Muscle of leg (tissue), 11 donors: ENCODE data around the gene LYST. TPM values are rescaled to one million over a fixed set of nuclear protein-coding genes. Genes with fewer than 3 reads are reported as not detected.

Source experiments
- DNase-seq: peaks from one replicate; pipeline ENCODE4 v3.0.0; 2013
- H3K27ac ChIP-seq: one replicate; pipeline ENCODE4 v1.5.1; 2013; ENCODE audit warnings: mild to moderate bottlenecking, low read length, control low read depth
- H3K27me3 ChIP-seq: one replicate; pipeline ENCODE4 v1.6.1; 2013; ENCODE audit warnings: low read length; ENCODE audit not compliant: control insufficient read depth, insufficient read depth
- H3K36me3 ChIP-seq: one replicate; pipeline ENCODE4 v1.6.1; 2013; ENCODE audit warnings: low read length; ENCODE audit not compliant: control insufficient read depth, insufficient read depth
- H3K4me1 ChIP-seq: one replicate; pipeline ENCODE4 v1.6.1; 2013; ENCODE audit warnings: low read length; ENCODE audit not compliant: control insufficient read depth, insufficient read depth
- H3K4me3 ChIP-seq: one replicate; pipeline ENCODE4 v1.5.1; 2013; ENCODE audit warnings: low read length, control low read depth
- H3K9me3 ChIP-seq: replicated peaks from 2 replicates; pipeline ENCODE4 v1.6.1; 2013; ENCODE audit warnings: low read depth, low read length; ENCODE audit not compliant: control insufficient read depth
- WGBS: methylation state at CpG from one replicate; pipeline ENCODE4 v1.1.5; 2013; ENCODE audit warnings: missing lambda C conversion rate; ENCODE audit not compliant: insufficient coverage; 5-methylcytosine and 5-hydroxymethylcytosine counted together
- polyA plus RNA-seq, 8 donors: library from polyadenylated mRNA; unstranded; fragments of 120-200 nt; gene quantifications; one replicate each; pipeline versions ENCODE4 v1.2.1 to v1.2.3, GENCODE V29; 2013; ENCODE audit warnings: inconsistent platforms in 1 of 8, low replicate concordance in 1 of 8; ENCODE audit not compliant: insufficient read length in 8 of 8, insufficient read depth in 1 of 8
- total RNA-seq: library from RNA; stranded (reverse); fragments of 120-200 nt; gene quantifications from one replicate; pipeline ENCODE4 v1.2.4, GENCODE V29; 2013

The LYST gene
- total and polyA plus RNA-seq, 9 donors = 4.2 to 10.2 (median 5.5) TPM

- Histone ChIP-seq H3K36me3 (peaks cover 4% of the 10 kb centered on the region), H3K27ac (no peak overlapping the region), H3K4me1 (no peaks in the 10 kb centered on the region), H3K27me3 (no peaks in the 10 kb centered on the region), H3K9me3 (peaks cover 3% of the 10 kb centered on the region), H3K4me3 (no peak overlapping the region)
- DNase-seq = no peak
- WGBS = 99% methylated on average over 8 of the region's 10 CpGs
Observed at GRCh38 chr1:235675152-235675890, 191.4 kb downstream of the LYST start.

- Histone ChIP-seq H3K36me3 (peaks cover 4% of the 10 kb centered on the region), H3K27me3 (no peaks in the 10 kb centered on the region), H3K27ac (no peak overlapping the region), H3K9me3 (peaks cover 12% of the 10 kb centered on the region), H3K4me1 (no peaks in the 10 kb centered on the region), H3K4me3 (no peak overlapping the region)
- 56% methylated on average over 3 of the region's 7 CpGs for WGBS
- DNase-seq = no peak
Observed at GRCh38 chr1:235673981-235674380, 192.7 kb downstream of the LYST start.

GRCh38 chr1:235671992-235672391, 194.7 kb downstream of the LYST start:
- Histone ChIP-seq H3K27me3 (no peaks in the 10 kb centered on the region), H3K9me3 (peaks cover 12% of the 10 kb centered on the region), H3K27ac (no peak overlapping the region), H3K36me3 (peaks cover 4% of the 10 kb centered on the region), H3K4me1 (no peaks in the 10 kb centered on the region), H3K4me3 (no peak overlapping the region)
- WGBS = 88% methylated on average over 1 of the region's 1 CpG
- DNase-seq = no peak

GRCh38 chr1:235670157-235670776, 196.4 kb downstream of the LYST start:
- H3K27me3 ChIP-seq = no peaks in the 10 kb centered on the region
- DNase-seq = no peak
- peaks cover 2% of the 10 kb centered on the region for H3K36me3 ChIP-seq
- H3K4me3 ChIP-seq = no peak overlapping the region
- no peak overlapping the region for H3K27ac ChIP-seq
- no peaks in the 10 kb centered on the region for H3K4me1 ChIP-seq
- H3K9me3 ChIP-seq = peaks cover 12% of the 10 kb centered on the region
- WGBS = 98% methylated on average over 7 of the region's 8 CpGs

- 96% methylated on average over 3 of the region's 3 CpGs for WGBS
- peaks cover 12% of the 10 kb centered on the region for H3K9me3 ChIP-seq
- H3K4me3 ChIP-seq = no peak overlapping the region
- H3K4me1 ChIP-seq = no peaks in the 10 kb centered on the region
- H3K27ac ChIP-seq = no peak overlapping the region
- DNase-seq = no peak
- no peaks in the 10 kb centered on the region for H3K36me3 ChIP-seq
- no peaks in the 10 kb centered on the region for H3K27me3 ChIP-seq
Observed at GRCh38 chr1:235669277-235669676, 197.4 kb downstream of the LYST start.

GRCh38 chr1:235663628-235664027, 203.1 kb downstream of the LYST start:
- Histone ChIP-seq H3K4me3 (no peak overlapping the region), H3K27ac (no peak overlapping the region), H3K9me3 (no peaks in the 10 kb centered on the region), H3K4me1 (no peaks in the 10 kb centered on the region), H3K27me3 (no peaks in the 10 kb centered on the region), H3K36me3 (no peaks in the 10 kb centered on the region)
- DNase-seq = no peak
- no CpG with 5 or more reads among the region's 4 CpGs for WGBS

GRCh38 chr1:235661568-235661967, 205.1 kb downstream of the LYST start:
- DNase-seq = no peak
- no peaks in the 10 kb centered on the region for H3K9me3 ChIP-seq
- H3K4me1 ChIP-seq = no peaks in the 10 kb centered on the region
- no peaks in the 10 kb centered on the region for H3K36me3 ChIP-seq
- no peak overlapping the region for H3K4me3 ChIP-seq
- WGBS = no CpG with 5 or more reads among the region's 2 CpGs
- H3K27ac ChIP-seq = no peak overlapping the region
- no peaks in the 10 kb centered on the region for H3K27me3 ChIP-seq

- Histone ChIP-seq H3K4me3 (no peak overlapping the region), H3K27me3 (no peaks in the 10 kb centered on the region), H3K36me3 (no peaks in the 10 kb centered on the region), H3K4me1 (no peaks in the 10 kb centered on the region), H3K9me3 (no peaks in the 10 kb centered on the region), H3K27ac (no peak overlapping the region)
- no peak for DNase-seq
- 82% methylated on average over 5 of the region's 14 CpGs for WGBS
Observed at GRCh38 chr1:235659186-235659771, 207.4 kb downstream of the LYST start.

GRCh38 chr1:235657747-235658526, 208.8 kb downstream of the LYST start:
- Histone ChIP-seq H3K36me3 (no peaks in the 10 kb centered on the region), H3K4me1 (no peaks in the 10 kb centered on the region), H3K27me3 (peaks cover 2% of the 10 kb centered on the region), H3K4me3 (no peak overlapping the region), H3K27ac (no peak overlapping the region), H3K9me3 (no peaks in the 10 kb centered on the region)
- WGBS = no CpG with 5 or more reads among the region's 5 CpGs
- no peak for DNase-seq

GRCh38 chr1:235657269-235657668, 209.4 kb downstream of the LYST start:
- WGBS = 100% methylated on average over 1 of the region's 5 CpGs
- peaks cover 6% of the 10 kb centered on the region for H3K27me3 ChIP-seq
- no peaks in the 10 kb centered on the region for H3K4me1 ChIP-seq
- no peaks in the 10 kb centered on the region for H3K36me3 ChIP-seq
- DNase-seq = no peak
- no peak overlapping the region for H3K27ac ChIP-seq
- no peak overlapping the region for H3K4me3 ChIP-seq
- no peaks in the 10 kb centered on the region for H3K9me3 ChIP-seq
